Left kidney (tissue), 2 donors: Measurements from ENCODE around the gene COG5. TPM values are rescaled to one million over a fixed set of nuclear protein-coding genes. Genes with fewer than 3 reads are reported as not detected.
"Not testable (repeated sequence)": the region's sequence is repeated elsewhere in the genome, so short reads cannot be mapped to it uniquely, and the experiment has no call there.

Source experiments
- DNase-seq: peaks from one replicate; pipeline ENCODE4 v3.0.0-alpha.2; 2013
- polyA plus RNA-seq: library from polyadenylated mRNA; unstranded; fragments of 120-200 nt; gene quantifications from one replicate; pipeline ENCODE4 v1.2.1, GENCODE V29; 2013; ENCODE audit not compliant: insufficient read length

COG5 gene
- polyA plus RNA-seq, 1 donor: 37.7 TPM

GRCh38 chr7:107580716-107581383 lies 17.1 kb upstream of the COG5 start:
- DNase-seq: no peak

GRCh38 chr7:107579885-107580715 lies 16.4 kb upstream of the COG5 start, which contains the start of gene BCAP29:
BCAP29 (plus strand) TSS chr7:107580246; CDS start chr7:107580773, 527 bp downstream.
- peak; percentile 65 for DNase-seq

- no peak for DNase-seq
Measured at GRCh38 chr7:107579554-107579884, 15.8 kb upstream of the COG5 start.

- no peak for DNase-seq
Measured at GRCh38 chr7:107573537-107573936, 9.8 kb upstream of the COG5 start.

GRCh38 chr7:107570298-107570697 lies 6.6 kb upstream of the COG5 start:
- no peak for DNase-seq

- DNase-seq: no peak
Measured at GRCh38 chr7:107564553-107565298, 1.0 kb upstream of the COG5 start.

GRCh38 chr7:107563081-107563774 lies 492 bp downstream of the COG5 start:
- peak; percentile 61 for DNase-seq

GRCh38 chr7:107560898-107561516 lies 2.7 kb downstream of the COG5 start:
- no peak for DNase-seq

GRCh38 chr7:107559864-107560263 lies 3.9 kb downstream of the COG5 start:
- DNase-seq: no peak

- DNase-seq: no peak
Measured at GRCh38 chr7:107555893-107556292, 7.8 kb downstream of the COG5 start.

- DNase-seq: no peak
Measured at GRCh38 chr7:107551936-107552335, 11.8 kb downstream of the COG5 start.

GRCh38 chr7:107544848-107545591 lies 18.7 kb downstream of the COG5 start:
- no peak for DNase-seq

- DNase-seq: no peak
Measured at GRCh38 chr7:107543338-107543993, 20.3 kb downstream of the COG5 start.

- no peak for DNase-seq
Measured at GRCh38 chr7:107538001-107538400, 25.7 kb downstream of the COG5 start.

- DNase-seq: not testable (repeated sequence)
Measured at GRCh38 chr7:107537228-107537627, 26.5 kb downstream of the COG5 start.

- no peak for DNase-seq
Measured at GRCh38 chr7:107534139-107534538, 29.6 kb downstream of the COG5 start.

- DNase-seq: no peak
Measured at GRCh38 chr7:107530751-107531150, 33.0 kb downstream of the COG5 start.

- DNase-seq: no peak
Measured at GRCh38 chr7:107528461-107528860, 35.3 kb downstream of the COG5 start.

GRCh38 chr7:107527196-107527595 lies 36.5 kb downstream of the COG5 start:
- no peak for DNase-seq

- no peak for DNase-seq
Measured at GRCh38 chr7:107526672-107527071, 37.0 kb downstream of the COG5 start.
